Mucosa of descending colon (tissue), 3 donors: Measurements from ENCODE around the gene TOX2. TPM values are rescaled to one million over a fixed set of nuclear protein-coding genes. Genes with fewer than 3 reads are reported as not detected.
A peak's percentile ranks its signal among the peaks of the same experiment; 100 is the strongest.

Experiments used
- ATAC-seq: fragments of 200-7000 bp; cut with Tn5 transposase; one replicate; pipeline ENCODE4 v1.9.1; 2020; ENCODE audit warnings: mild to moderate bottlenecking, moderate library complexity
- DNase-seq, 3 donors: peaks; one replicate each; pipeline ENCODE4 v3.0.0-alpha.2; 2020
- H3K36me3 ChIP-seq: fragments of 200-600 bp; one replicate; pipeline ENCODE4 v1.8.0; 2021; ENCODE audit warnings: low read depth, mild to moderate bottlenecking
- H3K4me1 ChIP-seq: fragments of 200-600 bp; one replicate; pipeline ENCODE4 v1.8.0; 2021; ENCODE audit warnings: low read depth, mild to moderate bottlenecking
- H3K4me3 ChIP-seq: fragments of 200-600 bp; one replicate; pipeline ENCODE4 v1.8.0; 2021; ENCODE audit warnings: mild to moderate bottlenecking
- H3K9me3 ChIP-seq: fragments of 200-600 bp; one replicate; pipeline ENCODE4 v1.8.0; 2021; ENCODE audit warnings: mild to moderate bottlenecking
- CTCF ChIP-seq: fragments of 200-600 bp; IDR thresholded peaks from one replicate; pipeline ENCODE4 v1.8.0; 2022; ENCODE audit warnings: antibody characterized with exemption, mild to moderate bottlenecking
- intact Hi-C, 2 donors: fragments of 100-400 bp; cut with DNase I in 1 of 2; cut with micrococcal nuclease in 1 of 2; formaldehyde crosslinking; loops; one replicate each; pipeline versions ENCODE4 v1.11.0 to v1.11.1; 2022; cut with DNase I, micrococcal nuclease
- total RNA-seq, 3 donors: library from RNA; stranded (reverse); fragmentation: NEBNext Ultra II Directional in 2 of 3; extraction: Animal tissue kit (Norgen Biotek cat#: 25700) in 2 of 3; gene quantifications; one replicate each; pipeline versions ENCODE4 v1.2.1 to v1.2.4, GENCODE V29; 2021 to 2023
- donor health status: DM: no; HTN: no; CAD: no; lungs with moderate emphysema.
- donor health status: DM: no; HTN: no; CAD: no.
- donor health status: DM: no; HTN: yes; CAD: no.

Gene TOX2
- total RNA-seq, 3 donors from 2014 or later: 2.9 to 6.1 (median 5.5) TPM

- DNase-seq (peak in 1 of 3 donors; percentile 45), ATAC-seq (peak; percentile 40)
- Histone ChIP-seq H3K4me1 (peaks cover 9% of the 10 kb centered on the region), H3K4me3 (no peak overlapping the region), H3K9me3 (no peaks in the 10 kb centered on the region), H3K36me3 (no peaks in the 10 kb centered on the region)
- intact Hi-C loops: no loop called here
- TF ChIP-seq CTCF: no peak
These were observed 1.6 kb downstream of the TOX2 start for GRCh38 chr20:43916073-43916880.

GRCh38 chr20:43916881-43917371 is 2.3 kb downstream of the TOX2 start:
- TF ChIP-seq CTCF: no peak
- Histone ChIP-seq H3K4me3 (no peak overlapping the region), H3K4me1 (peaks cover 9% of the 10 kb centered on the region), H3K36me3 (no peaks in the 10 kb centered on the region), H3K9me3 (no peaks in the 10 kb centered on the region)
- DNase-seq (no peak), ATAC-seq (no peak)
- intact Hi-C loops: no loop called here

DNA sequence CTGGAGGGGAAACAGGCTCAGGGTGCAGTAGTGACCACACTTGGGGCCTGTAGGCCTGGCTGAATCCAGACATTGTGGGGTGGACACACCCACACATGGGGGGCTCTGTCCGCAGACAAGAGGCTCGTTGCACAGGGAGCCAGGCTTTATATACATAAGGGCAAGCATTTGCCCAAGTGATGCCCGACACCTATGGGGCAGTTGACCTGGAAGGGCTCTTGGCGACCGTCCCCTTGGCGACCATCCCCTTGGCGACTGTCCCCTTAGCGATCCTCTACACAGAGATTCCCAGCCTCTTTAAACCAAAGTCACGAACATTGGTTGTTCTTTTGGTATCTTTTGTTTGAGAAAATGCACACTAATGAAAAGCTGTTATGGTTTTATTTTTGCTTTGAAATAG is 2.7 kb downstream of the TOX2 start:
- intact Hi-C loops: no loop called here
- DNase-seq (no peak), ATAC-seq (no peak)
- Histone ChIP-seq H3K36me3 (no peaks in the 10 kb centered on the region), H3K4me1 (peaks cover 9% of the 10 kb centered on the region), H3K4me3 (no peak overlapping the region), H3K9me3 (no peaks in the 10 kb centered on the region)
- no peak for TF ChIP-seq CTCF

DNA sequence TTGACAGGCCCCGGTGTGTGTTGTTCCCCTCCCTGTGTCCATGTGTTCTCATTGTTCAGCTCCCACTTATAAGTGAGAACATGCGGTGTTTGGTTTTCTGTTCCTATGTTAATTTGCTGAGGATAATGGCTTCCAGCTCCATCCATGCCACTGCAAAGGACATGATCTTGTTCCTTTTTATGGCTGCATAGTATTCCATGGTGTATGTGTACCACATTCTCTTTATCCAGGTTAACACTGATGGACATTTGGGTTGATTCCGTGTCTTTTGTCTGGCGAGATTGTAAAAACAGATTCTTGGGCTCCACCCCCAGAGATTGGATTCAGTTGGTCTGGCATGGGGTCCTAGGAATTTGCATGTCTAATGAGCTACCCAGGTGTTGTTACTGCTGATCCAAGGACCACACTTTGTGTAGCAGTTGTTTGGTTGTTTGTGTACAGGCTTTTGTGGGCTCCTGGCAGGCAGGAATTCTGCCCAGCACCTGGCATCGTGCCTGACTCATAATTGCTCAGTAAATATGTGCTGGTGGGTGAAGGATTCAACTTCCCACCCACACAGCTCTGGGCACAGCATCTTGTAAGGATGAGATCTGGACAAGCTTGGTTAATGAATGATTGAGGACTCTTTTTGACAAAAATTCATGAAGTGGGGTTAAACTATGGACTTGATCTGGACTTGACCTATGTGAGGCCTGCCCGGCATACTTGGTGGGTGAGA is 5.2 kb downstream of the TOX2 start:
- H3K36me3 ChIP-seq: no peaks in the 10 kb centered on the region
- no peak for TF ChIP-seq CTCF
- ATAC-seq (no peak), DNase-seq (no peak)
- H3K4me1 ChIP-seq: peaks cover 9% of the 10 kb centered on the region
- no peaks in the 10 kb centered on the region for H3K9me3 ChIP-seq
- no peak overlapping the region for H3K4me3 ChIP-seq
- intact Hi-C loops: no loop called here

DNA sequence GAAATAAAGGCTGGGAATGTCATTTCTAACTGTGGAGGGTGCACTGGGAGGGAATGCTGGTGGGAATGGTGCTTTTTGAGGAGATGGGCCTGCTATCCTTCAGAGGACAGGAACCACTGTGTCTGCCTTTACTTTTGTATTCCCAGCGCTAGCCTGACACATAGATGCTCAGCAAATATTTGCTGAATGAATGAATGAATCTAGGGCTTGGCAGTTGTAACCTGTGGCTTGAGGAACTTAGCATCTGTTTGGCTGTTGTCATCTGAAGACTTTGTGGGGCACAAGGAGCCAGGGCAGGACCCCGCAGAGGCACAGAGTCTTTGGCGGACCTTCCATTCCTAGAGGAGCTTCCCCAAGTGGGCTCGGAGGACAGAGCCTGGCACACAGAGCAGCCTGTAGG is 6.1 kb downstream of the TOX2 start:
- DNase-seq: no peak
- no peak for ATAC-seq
- Histone ChIP-seq H3K9me3 (no peaks in the 10 kb centered on the region), H3K4me1 (peaks cover 13% of the 10 kb centered on the region), H3K4me3 (no peak overlapping the region), H3K36me3 (no peaks in the 10 kb centered on the region)
- TF ChIP-seq CTCF: no peak
- intact Hi-C loops: no loop called here
